Measurements from ENCODE around the gene DENR. TPM values are rescaled to one million over a fixed set of nuclear protein-coding genes. Genes with fewer than 3 reads are reported as not detected.
A peak's percentile ranks its signal among the peaks of the same experiment; 100 is the strongest.
"Not testable (repeated sequence)": the region's sequence is repeated elsewhere in the genome, so short reads cannot be mapped to it uniquely, and the experiment has no call there.

The DENR gene
- polyA plus RNA-seq, 1 donor: 65.1 TPM

GRCh38 chr12:122743895-122744525 is 8.6 kb upstream of the DENR start:
- DNase-seq: peak; percentile 14

DNA sequence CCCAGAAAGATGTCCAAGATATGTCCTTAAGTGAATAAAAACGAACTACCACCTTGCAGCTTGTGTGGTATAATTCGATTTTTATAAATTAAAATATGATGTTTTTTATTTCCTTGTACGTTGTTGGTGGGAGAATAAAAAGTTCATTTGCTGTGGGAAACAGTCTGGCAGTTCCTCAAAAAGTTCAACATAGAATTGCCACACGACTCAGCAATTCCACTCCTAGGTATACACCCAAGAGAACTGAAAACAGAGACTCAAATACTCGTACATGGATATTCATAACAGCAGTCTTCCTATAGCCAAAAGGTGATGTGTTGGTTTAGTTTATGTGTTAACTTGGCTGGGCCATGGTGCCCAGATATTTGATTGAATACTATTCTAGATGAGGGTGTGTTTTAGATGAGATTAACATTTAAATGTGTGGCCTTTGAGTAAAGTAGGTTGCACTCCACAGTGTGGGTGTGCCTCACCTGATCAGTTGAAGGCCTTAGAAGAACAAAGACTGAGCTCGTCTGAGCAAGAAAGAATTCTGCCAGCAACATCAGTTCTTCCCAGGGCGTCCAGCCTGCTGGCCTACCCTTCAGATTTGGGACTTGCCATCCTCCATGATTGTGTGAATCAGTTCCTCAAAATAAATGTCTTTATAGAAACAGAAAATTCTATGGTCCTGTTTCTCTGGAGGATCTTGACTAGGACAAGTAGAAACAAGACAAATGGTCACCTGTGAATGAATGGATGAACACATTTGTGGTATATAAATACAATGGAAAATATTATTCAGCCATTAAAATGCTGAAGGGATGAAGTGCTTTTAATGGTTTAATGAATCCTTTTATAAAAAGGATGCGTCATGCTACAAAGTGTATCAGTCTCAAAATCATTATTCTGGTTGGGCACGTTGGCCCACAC is 5.1 kb upstream of the DENR start:
- no peak for DNase-seq

- DNase-seq: no peak
Observed at GRCh38 chr12:122749569-122750332, 2.9 kb upstream of the DENR start.

DNA sequence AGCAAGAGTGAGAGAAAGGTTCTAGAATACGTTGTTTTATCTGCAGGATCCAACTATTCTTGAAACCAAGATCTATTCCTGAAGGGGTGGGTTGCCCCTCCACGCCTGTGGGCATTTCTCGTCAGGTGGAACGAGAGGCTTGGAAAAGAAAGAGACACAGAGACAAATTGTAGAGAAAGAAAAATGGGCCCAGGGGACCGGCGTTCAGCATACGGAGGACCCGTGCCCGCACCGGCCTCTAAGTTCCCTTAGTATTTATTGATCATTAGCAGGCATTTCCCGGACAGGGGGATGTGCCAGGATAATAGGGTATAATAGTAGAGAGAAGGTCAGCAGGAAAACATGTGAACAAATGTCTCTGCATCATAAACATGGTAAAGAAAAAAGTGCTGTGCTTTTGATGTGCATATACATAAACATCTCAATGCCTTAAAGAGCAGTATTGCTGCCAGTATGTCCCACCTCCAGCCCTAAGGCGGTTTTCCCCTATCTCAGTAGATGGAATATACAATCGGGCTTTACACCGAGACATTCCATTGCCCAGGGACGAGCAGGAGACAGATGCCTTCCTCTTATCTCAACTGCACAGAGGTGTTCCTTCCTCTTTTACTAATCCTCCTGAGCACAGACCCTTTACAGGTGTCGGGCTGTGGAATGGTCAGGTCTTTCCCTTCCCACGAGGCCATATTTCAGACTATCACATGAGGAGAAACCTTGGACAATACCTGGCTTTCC is 1.7 kb upstream of the DENR start:
- DNase-seq: not testable (repeated sequence)

GRCh38 chr12:122753319-122753650 is 661 bp downstream of the DENR start:
- DNase-seq: no peak

DNA sequence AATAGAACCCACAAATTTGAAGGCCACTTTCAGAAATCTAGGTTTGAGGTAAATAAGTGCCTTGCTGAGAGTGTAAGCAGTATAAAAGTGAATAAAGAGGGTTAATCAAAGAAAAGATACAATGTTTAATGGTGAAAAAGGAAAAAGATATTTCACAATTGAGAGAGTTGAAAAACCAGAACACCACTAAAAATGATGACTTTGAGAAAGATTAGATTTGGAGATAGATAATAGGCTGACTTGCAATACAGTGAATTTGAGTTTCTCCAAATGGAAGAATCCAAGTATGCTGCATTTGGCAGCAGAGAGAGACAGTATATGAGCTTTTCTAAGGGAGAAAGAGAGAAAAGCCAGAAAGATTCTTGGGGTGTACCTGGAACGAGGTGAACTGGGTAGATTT is 2.2 kb downstream of the DENR start:
- DNase-seq: no peak

DNA sequence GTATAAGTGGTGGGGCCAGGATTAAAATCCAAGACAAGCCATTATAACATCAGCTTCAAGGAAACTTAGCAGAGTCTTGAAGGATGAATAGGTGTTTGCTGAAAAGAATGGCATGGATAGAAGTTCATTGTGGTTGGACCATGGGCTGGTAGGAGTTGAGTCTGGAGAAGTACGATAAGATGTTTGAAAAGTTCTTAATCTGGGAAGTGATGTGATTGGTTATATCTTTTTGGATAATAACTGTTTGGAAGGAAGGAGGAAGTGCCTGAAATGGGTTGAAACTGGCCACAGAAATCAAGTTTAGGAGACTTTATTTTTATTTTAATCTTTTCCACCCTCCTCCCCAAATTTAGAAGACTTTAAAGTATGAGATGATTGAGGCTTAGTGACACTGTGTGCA is 4.9 kb downstream of the DENR start:
- DNase-seq: no peak

DNA sequence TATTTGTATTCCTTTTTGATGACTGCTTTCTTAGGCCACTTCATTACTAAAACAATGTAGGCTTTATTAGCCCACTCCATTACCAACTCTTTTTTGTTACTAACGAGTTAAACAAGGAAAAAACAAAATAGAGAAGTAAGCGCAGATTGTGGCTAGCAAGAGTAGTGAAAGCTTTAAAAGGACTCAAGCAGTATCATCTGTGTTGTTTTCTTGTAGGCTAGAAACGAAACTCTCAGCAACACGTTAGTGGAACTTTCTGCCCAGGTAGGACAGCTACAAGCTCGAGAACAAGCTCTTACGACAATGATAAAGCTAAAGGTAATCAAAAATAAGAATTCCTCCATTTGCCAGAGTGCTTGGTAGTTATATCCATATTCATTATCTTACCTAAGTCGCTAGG is 32.9 kb downstream of the DENR start:
- no peak for DNase-seq

DNA sequence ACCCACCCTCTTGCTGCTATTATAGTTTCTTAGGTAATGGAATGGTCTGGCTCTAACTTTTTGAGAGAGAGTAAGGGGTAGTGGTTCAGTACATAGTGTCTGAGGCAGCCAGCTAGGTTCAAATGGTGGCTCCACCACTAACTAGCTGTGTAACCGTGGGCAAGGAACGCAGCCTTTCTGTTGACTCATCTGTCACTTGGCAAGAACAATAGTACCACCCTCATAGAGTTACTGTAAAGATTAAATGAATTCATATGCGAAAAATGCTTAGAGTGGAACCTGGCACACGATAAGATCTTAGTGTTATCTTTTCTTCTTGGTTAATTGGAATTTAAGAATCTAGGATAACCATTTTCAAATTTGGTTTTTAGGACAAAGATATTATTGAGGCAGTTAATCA is 35.8 kb downstream of the DENR start:
- no peak for DNase-seq

DNA sequence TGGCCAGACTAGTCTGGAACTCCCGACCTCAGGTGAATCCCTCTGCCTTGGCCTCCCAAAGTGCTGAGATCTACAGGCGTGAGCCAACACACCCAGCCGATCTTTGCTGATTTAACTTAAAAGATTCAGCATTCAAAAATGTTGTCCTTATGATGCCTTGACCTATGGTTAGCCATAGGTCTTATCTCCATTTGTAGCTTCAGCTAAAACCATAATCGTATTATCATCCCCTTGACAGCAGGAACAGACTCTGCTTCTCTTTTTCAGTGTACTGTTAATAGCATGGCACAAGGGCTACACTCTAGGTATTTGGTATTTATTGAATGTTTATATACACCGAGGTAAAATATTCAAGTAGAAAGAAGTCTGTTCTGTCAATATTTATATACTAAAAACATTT is 37.0 kb downstream of the DENR start:
- DNase-seq: no peak

DNA sequence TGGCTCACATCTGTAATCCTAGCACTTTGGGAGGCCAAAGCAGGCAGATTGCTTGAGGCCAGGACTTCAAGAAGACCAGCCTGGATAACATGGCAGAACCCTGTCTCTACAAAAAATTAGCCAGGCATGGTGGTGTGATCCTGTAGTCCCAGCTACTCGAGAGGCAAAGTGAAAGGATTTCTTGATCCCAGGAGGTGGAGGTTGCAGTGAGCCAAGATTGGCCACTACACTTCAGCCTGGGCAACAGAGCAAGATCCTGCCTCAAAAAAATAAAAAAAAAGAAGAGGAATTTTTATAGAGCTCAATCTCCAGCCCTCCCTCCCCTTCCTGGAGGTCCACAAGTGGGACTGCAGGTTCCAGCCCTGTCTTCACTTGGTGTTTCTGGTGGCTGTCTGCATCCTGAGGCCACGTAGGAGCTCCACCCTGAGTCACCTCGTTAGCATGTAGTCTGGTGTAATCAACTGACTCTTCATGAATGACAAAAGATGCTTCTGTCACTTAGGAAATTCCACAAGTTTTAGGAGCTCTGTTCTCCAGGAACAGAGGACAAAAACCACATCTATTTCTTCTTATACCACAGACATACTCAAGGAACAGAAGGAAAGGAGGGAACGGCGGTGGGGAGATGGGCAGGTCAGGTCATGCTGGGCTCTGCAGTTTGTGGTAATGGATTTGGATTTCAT is 37.9 kb downstream of the DENR start:
- DNase-seq: no peak

- peak; percentile 26 for DNase-seq
Observed at GRCh38 chr12:122793685-122794106, 41.1 kb downstream of the DENR start.

DNA sequence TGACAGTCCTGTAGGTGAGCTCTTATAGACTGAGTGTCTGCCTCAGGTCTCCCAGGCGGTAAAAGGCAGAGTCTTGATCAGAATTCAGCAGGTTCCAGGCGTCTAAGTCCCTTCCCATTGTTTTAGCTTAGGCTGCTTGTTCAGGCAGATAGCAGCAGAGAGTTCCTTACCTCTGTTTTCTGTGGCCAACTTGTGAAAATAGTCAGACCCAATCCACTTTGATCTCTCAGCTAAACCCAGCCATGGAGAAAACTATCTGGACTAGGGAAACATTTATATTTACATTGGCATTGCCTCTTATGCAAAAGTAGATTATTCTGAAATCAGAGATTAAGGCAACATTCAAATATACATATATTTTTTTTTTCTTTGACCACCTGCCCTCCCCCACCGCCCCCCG is 43.2 kb downstream of the DENR start:
- no peak for DNase-seq

GRCh38 chr12:122799641-122800243 is 47.1 kb downstream of the DENR start:
- no peak for DNase-seq

DNA sequence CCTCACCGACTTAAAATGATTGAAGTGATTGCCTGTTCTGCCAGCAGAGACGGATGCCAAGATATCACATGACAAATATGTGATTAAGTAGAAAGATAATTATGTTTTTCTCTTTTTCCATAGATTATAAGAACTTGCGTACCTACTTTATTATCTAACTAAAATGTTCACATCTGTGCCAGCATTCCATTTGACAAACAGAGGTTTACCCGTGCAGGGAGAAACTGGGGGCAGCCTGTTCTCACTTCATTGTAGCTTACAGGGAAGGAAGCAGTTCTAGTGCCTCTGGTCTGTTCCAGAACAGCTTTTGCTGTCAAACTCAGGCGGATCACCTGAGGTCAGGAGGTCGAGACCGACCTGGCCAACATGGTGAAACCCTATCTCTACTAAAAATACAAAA is 51.3 kb downstream of the DENR start:
- no peak for DNase-seq

GRCh38 chr12:122804957-122805356 is 52.3 kb downstream of the DENR start:
- DNase-seq: not testable (repeated sequence)

- DNase-seq: no peak
Observed at GRCh38 chr12:122807651-122808050, 55.0 kb downstream of the DENR start.

- no peak for DNase-seq
Observed at GRCh38 chr12:122811777-122812176, 59.2 kb downstream of the DENR start.

DNA sequence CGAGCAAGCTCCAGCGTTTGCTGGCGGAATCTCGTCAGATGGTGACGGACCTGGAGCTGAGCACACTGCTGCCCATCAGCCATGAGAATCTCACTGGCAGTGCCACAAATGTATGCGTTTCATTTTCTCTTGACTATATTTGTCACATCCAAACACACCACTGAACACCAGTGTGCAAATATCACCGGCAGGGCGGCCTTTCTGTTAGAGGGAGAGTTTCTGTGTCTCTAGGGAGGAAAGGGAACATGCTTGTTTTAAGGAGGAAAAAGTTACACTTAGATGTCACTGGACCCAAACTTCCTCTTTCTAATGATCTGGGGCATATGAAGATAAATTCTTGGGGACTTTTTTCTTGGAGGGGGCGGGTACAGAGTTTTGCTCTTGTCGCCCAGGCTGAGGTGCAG is 60.7 kb downstream of the DENR start:
- DNase-seq: no peak

DNA sequence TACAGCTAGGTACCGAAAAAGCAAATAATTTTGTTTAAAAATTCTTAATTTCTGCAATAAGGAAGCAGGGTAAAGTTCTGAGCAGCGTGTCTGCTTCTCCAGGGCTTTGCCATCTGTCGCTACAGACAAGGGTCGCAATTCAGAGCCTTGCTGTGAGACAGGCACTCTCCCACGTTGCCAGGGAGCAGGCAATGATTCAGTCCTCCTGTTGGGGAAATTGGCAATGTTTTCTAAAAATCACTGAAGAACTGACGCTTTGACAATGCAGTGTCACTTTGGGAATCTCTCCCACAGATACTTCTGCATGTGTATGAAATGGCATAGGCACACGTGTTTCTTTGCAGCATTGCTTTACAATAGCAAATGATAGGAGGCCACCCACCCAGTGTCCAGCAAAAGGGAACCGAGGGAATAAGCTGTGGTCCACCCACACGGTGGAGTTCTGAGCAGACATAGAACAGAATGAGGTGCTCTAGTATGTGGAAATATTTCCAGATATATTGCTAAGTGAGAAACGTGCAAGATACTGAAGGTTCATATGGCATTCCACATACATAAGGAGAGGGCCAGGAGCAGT is 66.7 kb downstream of the DENR start:
- no peak for DNase-seq

DNA sequence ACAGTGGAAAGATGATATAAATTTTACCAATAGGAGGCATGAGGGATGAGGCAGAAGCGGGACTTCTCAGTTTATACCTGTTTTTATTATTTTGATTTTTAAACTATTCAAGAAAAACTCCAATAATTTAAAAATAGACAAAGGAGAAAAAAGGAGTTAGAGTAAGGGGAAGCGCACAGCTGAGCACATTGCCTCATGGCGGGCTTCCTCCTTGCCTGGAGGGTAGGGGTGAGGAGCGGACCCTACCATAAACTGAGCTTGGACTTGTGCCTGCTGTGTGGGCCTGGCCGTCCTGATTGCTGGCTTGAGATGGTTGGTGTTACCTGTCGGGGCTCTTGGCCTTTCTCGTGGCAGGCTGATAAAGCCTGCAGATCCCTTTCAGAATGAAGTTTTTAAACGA is 67.5 kb downstream of the DENR start:
- DNase-seq: no peak

Data from hindlimb muscle (tissue), 1 donor.